Panc1 (cell line): Measurements from ENCODE around the gene DPH1.

Source experiments
- POLR2AphosphoS5 ChIP-seq: IDR thresholded peaks from 2 replicates; pipeline ENCODE4 v1.6.1; 2012; ENCODE audit warnings: mild to moderate bottlenecking, low read depth, low read length, moderate library complexity
- TF ChIP-seq, protein P1 (sequence below): fragments of 450-650 bp; IDR thresholded peaks from 2 replicates; pipeline ENCODE4 v1.5.1; 2017; ENCODE audit warnings: mild to moderate bottlenecking
- TF ChIP-seq, protein P2 (sequence below), 2 experiments: IDR thresholded peaks; 2 replicates each; pipeline ENCODE4 v1.6.1; 2011 to 2012; ENCODE audit warnings: low read depth in 2 of 2, control low read depth in 1 of 2, low read length in 1 of 2, mild to moderate bottlenecking in 1 of 2, moderate library complexity in 1 of 2; ENCODE audit not compliant: insufficient read depth in 1 of 2

- TF ChIP-seq POLR2AphosphoS5, result no peak
- TF ChIP-seq, protein P1, sequence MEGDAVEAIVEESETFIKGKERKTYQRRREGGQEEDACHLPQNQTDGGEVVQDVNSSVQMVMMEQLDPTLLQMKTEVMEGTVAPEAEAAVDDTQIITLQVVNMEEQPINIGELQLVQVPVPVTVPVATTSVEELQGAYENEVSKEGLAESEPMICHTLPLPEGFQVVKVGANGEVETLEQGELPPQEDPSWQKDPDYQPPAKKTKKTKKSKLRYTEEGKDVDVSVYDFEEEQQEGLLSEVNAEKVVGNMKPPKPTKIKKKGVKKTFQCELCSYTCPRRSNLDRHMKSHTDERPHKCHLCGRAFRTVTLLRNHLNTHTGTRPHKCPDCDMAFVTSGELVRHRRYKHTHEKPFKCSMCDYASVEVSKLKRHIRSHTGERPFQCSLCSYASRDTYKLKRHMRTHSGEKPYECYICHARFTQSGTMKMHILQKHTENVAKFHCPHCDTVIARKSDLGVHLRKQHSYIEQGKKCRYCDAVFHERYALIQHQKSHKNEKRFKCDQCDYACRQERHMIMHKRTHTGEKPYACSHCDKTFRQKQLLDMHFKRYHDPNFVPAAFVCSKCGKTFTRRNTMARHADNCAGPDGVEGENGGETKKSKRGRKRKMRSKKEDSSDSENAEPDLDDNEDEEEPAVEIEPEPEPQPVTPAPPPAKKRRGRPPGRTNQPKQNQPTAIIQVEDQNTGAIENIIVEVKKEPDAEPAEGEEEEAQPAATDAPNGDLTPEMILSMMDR, result no peak
- TF ChIP-seq, protein P2, sequence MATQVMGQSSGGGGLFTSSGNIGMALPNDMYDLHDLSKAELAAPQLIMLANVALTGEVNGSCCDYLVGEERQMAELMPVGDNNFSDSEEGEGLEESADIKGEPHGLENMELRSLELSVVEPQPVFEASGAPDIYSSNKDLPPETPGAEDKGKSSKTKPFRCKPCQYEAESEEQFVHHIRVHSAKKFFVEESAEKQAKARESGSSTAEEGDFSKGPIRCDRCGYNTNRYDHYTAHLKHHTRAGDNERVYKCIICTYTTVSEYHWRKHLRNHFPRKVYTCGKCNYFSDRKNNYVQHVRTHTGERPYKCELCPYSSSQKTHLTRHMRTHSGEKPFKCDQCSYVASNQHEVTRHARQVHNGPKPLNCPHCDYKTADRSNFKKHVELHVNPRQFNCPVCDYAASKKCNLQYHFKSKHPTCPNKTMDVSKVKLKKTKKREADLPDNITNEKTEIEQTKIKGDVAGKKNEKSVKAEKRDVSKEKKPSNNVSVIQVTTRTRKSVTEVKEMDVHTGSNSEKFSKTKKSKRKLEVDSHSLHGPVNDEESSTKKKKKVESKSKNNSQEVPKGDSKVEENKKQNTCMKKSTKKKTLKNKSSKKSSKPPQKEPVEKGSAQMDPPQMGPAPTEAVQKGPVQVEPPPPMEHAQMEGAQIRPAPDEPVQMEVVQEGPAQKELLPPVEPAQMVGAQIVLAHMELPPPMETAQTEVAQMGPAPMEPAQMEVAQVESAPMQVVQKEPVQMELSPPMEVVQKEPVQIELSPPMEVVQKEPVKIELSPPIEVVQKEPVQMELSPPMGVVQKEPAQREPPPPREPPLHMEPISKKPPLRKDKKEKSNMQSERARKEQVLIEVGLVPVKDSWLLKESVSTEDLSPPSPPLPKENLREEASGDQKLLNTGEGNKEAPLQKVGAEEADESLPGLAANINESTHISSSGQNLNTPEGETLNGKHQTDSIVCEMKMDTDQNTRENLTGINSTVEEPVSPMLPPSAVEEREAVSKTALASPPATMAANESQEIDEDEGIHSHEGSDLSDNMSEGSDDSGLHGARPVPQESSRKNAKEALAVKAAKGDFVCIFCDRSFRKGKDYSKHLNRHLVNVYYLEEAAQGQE (IDR thresholded peaks at IDR 0.05; ENCODE audit: insufficient read depth in 1 of 2, low read depth in 2 of 2, low read length in 1 of 2), result no peak
These were observed 30.9 kb downstream of the DPH1 start for GRCh38 chr17:2060681-2061440.
